GM12875 (cell line): Measurements from ENCODE around the gene AKT3.

ENCODE experiments used
- H3K4me3 ChIP-seq: one replicate; pipeline ENCODE4 v1.5.1; 2011; ENCODE audit warnings: low read depth, low read length, control low read depth
- CTCF ChIP-seq: IDR thresholded peaks from 2 replicates; pipeline ENCODE4 v1.5.1; 2011; ENCODE audit warnings: low read depth, mild to moderate bottlenecking, control low read depth, inconsistent platforms, low read length, moderate library complexity, borderline replicate concordance; ENCODE audit not compliant: insufficient read depth

AKT3 gene

GRCh38 chr1:243850202-243850451, at the start of gene AKT3:
AKT3 (minus strand) TSS chr1:243850243; CDS start chr1:243843170, 7,073 bp downstream.
- no peak for TF ChIP-seq CTCF
- H3K4me3 ChIP-seq = peak within 1 kb of the TSS; percentile 82

DNA sequence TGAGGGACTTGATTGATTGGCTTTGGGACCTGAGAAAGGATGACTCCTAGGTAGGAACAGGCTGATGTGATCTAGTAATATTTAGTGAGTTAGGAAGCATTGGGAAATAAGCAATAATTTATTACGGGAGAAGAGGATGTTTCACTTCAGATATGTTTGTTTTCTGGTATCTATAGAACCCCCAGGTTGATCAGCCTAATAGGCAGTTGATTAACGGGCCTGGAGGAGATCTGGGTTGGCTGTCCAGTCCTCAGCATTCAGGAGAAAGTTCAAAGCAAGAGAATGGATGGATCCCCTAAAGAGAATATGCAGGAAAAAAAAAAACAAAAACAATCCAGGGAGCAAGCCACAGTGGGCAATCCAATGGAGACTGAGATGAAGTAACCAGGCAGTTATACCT, 48.2 kb upstream of the AKT3 start:
- H3K4me3 ChIP-seq = no peak overlapping the region
- TF ChIP-seq CTCF = no peak

- H3K4me3 ChIP-seq = no peak overlapping the region
- no peak for TF ChIP-seq CTCF
These were observed 46.3 kb upstream of the AKT3 start for GRCh38 chr1:243896313-243896712.

DNA sequence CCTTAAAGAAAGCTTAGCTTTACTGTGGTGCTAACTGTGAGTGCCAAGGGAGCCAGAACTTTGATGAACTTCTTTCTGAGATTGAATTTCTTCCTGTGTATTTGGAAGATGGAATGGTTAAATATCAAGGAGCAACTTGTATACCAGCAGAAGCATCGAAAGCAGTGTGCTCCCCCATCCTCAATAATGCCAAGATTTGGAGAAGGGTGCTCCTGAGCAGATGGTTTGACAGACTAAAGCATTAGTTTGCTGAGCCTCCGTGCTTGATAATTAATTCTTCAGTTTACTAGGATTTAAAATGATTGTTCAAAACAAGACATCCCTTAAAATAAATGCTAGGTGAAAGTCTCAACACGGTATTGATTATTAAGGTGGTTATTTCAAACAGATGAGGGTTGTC, 42.4 kb upstream of the AKT3 start:
- TF ChIP-seq CTCF = no peak

GRCh38 chr1:243890576-243890975, 40.5 kb upstream of the AKT3 start:
- no peak overlapping the region for H3K4me3 ChIP-seq
- no peak for TF ChIP-seq CTCF

More for the DNA sequence above, 42.4 kb upstream of the AKT3 start:
- H3K4me3 ChIP-seq = no peak overlapping the region

- no peak overlapping the region for H3K4me3 ChIP-seq
- TF ChIP-seq CTCF = no peak
These were observed 35.8 kb upstream of the AKT3 start for GRCh38 chr1:243885806-243886205.

- TF ChIP-seq CTCF = no peak
- no peak overlapping the region for H3K4me3 ChIP-seq
These were observed 34.6 kb upstream of the AKT3 start for GRCh38 chr1:243884603-243885002.
